Right forelimb (tissue), 1 donor: ENCODE data around the gene LRTM2.

Source experiments
- DNase-seq: peaks from one replicate; pipeline ENCODE4 v3.0.0-alpha.2; 2018

LRTM2 gene

GRCh38 chr12:1798641-1799020 lies 21.7 kb upstream of the LRTM2 start:
- peak; percentile 20 for DNase-seq

- peak; percentile 32 for DNase-seq
Observed at GRCh38 chr12:1799051-1799881, 21.1 kb upstream of the LRTM2 start.

- peak; percentile 39 for DNase-seq
Observed at GRCh38 chr12:1799882-1800400, 20.4 kb upstream of the LRTM2 start.

GRCh38 chr12:1800401-1801302 lies 19.7 kb upstream of the LRTM2 start:
- peak; percentile 29 for DNase-seq

- DNase-seq, result peak; percentile 24
Observed at GRCh38 chr12:1801303-1801975, 18.9 kb upstream of the LRTM2 start.

GRCh38 chr12:1803736-1804135 lies 16.6 kb upstream of the LRTM2 start:
- no peak for DNase-seq

- DNase-seq, result peak; percentile 93
Observed at GRCh38 chr12:1804545-1805332, 15.6 kb upstream of the LRTM2 start.

- DNase-seq, result no peak
Observed at GRCh38 chr12:1805441-1806081, 14.8 kb upstream of the LRTM2 start.

GRCh38 chr12:1806301-1807086 lies 13.9 kb upstream of the LRTM2 start:
- no peak for DNase-seq

GRCh38 chr12:1807087-1807860 lies 13.1 kb upstream of the LRTM2 start:
- DNase-seq, result no peak

- DNase-seq, result no peak
Observed at GRCh38 chr12:1808036-1808797, 12.1 kb upstream of the LRTM2 start.

GRCh38 chr12:1808798-1809480 lies 11.4 kb upstream of the LRTM2 start:
- DNase-seq, result no peak

- DNase-seq, result no peak
Observed at GRCh38 chr12:1809591-1810190, 10.7 kb upstream of the LRTM2 start.

GRCh38 chr12:1810201-1810930 lies 10.0 kb upstream of the LRTM2 start:
- DNase-seq, result no peak

GRCh38 chr12:1810931-1811280 lies 9.5 kb upstream of the LRTM2 start:
- DNase-seq, result no peak

- no peak for DNase-seq
Observed at GRCh38 chr12:1811281-1811947, 9.0 kb upstream of the LRTM2 start.

GRCh38 chr12:1811948-1812291 lies 8.4 kb upstream of the LRTM2 start:
- no peak for DNase-seq
